GM18870 (cell line): ENCODE data around the gene ANO3.
"Not testable (repeated sequence)": the region's sequence is repeated elsewhere in the genome, so short reads cannot be mapped to it uniquely, and the experiment has no call there.

Source experiments
- ATAC-seq: cut with Tn5 transposase; IDR thresholded peaks from one replicate; pipeline ENCODE4 v1.9.1; 2021; ENCODE audit warnings: moderate library complexity; ENCODE audit not compliant: unreplicated experiment

The ANO3 gene

DNA sequence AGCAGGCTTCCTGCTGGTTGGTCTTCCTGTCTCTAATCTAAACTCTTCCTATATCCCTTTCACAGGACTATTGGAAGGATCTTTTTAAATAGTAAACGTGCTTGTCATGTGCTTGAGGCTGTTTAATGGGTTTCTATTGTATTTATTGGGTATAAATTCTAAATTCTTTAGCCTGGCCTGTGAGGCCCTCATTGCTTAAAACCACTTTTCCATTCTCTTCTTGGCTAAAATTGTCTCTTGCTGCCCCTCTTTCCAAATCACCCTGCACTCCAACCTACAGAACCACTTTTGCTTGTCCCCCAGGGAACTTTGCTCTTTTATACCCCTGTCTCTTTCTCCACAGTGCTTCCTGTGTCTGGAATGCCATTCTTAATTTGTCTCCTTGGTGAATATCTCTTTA, 286.5 kb downstream of the ANO3 start:
- no peak for ATAC-seq

DNA sequence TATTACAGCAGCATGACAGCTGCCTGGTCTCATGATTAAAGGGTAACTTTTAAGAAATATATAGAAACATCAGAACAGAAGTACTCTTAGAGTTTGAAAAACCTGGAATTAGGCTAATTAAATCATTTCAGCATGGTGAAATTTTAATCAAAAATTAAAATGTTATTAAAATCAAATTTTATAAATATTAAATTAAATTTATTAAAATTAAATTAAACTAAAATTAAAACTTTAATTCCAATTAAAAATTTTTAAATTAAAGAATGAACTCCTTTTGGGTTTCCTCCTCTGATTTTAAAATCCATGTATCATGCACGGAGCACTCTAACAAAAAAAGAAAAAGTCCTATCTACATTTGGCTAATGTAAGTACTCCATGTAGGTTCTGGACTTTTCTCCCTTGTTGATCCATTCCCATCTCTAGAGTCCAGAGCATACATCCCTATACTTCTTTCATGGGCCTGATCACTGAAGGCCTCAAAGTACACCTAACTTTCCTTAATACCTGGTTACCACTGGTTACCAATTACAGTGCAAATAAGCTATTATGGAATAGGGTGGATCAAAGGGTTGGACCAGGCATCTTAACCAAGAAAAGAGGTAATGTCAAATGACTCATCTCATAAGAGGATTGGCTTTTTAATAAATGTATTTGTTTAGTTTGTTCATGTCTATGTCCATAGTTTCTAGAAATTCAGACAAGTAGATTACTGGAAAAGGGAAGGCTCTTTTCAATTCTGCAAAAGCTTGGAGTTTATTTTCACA, 288.5 kb downstream of the ANO3 start:
- ATAC-seq: no peak

DNA sequence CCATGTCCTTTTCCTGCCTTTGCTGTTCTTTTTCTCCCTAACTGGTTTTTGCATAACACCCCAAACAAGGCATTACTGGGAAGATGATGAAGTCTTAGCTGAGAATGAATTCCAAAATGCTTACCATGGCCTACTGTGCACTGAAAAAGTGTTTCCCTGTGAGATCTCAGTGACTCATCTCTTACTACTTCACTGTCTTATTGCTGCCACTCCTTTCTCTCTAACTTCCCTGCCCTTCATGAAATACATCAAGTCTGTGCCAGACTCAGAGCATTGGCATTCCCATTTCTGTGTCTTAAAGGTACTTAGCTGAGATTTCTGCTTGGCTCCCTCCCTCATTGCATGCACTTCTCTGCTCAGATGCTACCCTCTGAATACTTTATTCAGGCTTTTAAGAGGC, 289.2 kb downstream of the ANO3 start:
- no peak for ATAC-seq

DNA sequence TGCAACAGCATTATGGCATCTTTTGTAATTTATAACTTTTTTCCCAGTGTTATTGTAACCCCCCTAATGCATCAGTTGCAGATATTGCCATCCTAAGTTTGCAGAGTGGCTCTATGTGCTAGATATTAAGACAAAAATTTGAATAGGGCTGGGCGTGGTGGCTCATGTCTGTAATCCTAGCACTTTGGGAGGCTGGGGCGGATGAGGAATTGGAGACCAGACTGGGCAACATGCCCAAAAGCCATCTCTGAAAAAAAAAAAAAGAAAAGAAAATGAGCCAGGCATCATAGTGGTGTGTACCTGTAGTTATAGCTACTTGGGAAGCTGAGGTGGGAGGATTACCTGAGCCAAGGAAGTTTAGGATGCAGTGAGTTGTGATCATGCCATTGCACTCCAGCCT, 290.3 kb downstream of the ANO3 start:
- no peak for ATAC-seq

DNA sequence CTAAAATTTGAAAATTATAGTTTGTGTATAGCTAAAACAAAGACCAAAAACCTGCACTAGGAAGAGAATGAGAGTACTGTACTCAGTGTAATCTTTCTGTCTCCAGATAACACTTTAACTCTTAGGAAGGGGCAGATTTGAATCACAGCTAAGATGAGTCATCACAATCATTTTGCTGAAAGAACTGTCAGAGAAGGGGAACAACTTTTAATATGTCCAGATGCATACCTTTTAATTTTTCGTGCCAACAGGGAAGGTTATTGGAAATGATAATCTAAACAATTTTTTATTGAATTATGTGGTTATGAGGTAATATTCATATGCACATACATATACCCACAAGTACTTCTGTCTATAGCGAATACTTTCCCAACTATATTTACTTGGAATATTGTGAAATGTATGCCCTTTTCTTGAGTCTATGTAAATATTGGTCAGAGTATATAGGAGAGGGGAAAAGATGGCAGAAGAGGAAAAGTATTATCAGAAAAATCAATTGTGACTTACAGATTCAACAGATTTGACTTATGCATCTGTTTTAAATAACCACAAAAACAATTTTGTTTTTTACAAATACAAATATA, 291.2 kb downstream of the ANO3 start:
- no peak for ATAC-seq

DNA sequence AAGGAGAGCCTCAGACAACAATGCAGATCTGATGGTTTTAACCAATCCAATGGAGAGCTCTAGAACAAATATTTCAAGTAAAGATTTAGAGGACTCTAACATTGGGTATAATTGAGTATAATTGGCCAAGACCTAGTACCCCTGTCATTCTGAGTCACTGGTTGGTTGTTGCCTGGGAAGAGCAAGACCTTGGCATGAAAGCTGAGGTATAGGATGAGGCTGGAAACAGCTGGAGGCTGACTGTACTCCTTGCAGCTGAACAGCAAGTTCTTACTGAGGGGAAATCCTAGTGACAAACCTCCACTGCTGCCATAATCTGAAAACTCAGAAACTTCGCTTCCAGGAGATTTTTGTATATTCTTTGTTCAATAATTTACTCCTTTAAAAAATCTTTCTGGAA, 294.4 kb downstream of the ANO3 start:
- ATAC-seq: no peak

DNA sequence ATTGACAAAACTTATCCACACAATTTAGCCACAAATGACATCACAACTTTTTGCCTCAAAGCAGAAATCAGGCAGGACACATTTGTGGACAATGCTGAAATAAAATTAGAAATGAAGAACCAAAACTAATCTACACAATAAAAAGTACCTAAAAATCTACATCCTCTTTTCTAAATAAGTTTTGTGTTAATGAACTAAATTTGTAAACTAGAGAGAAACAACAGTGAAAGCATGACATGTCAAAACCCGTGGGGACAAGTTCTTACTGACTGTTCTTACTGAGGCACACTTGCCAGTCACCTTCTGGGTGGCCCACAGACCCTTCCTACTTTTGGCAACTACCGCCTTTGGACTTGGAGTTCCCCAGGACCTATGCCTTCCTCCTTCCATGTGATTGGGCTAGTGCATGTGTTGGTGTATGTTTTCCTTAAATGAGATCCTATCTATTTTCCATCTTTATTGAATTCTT, 300.8 kb downstream of the ANO3 start:
- ATAC-seq: peak; percentile 69

DNA sequence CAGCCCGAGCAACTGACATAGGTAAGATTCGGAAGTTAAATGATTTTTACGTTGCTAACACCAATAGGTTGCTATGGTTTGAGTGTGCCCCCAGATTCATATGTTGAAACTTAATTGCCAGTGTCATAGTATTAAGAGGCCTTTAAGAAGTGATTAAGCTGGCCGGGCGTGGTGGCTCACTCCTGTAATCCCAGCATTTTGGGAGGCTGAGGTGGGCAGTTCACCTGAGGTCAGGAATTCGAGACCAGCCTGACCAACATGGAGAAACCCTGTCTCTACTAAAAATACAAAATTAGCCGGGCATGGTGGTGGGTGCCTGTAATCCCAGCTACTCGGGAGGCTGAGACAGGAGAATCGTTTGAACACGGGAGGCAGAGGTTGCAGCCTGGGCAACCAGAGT, 311.4 kb downstream of the ANO3 start:
- not testable (repeated sequence) for ATAC-seq

DNA sequence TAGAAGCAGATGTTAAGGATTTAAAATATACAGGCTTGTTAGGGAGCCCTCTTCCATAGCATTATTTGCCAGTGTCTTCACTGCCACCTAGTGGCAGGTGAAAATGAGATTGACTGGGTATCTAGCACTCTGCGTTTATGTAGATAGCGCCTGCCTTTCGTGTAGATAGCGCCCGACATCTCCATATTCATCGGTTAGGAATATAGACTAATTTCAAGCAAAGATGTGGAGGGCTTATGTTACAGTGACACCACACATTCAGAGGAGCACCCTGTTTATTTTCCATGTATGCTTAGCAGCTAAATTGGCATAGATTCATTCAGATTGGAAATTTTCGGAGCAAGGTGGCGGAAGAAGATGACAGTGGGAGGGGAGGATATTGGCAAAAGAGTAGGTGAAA, 318.0 kb downstream of the ANO3 start:
- peak; percentile 84 for ATAC-seq

DNA sequence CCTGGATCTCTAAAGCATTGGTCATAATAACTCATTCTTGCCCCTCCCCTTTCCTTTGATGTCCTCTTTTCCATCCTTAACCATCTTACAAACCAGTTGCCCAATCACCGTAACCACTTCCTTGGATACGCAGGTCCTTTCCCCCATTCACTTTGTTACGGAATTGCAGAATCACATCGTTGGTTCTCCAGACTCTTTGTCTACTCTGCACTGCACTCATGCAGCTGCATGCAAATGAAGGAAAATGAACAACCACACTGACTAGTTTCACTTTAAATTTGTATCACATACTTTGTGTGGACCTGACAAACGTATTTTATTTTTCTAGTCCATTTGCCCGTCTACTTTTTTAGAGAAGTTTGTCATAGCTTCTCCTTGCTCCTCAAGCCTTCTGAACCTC, 320.0 kb downstream of the ANO3 start:
- ATAC-seq: no peak

DNA sequence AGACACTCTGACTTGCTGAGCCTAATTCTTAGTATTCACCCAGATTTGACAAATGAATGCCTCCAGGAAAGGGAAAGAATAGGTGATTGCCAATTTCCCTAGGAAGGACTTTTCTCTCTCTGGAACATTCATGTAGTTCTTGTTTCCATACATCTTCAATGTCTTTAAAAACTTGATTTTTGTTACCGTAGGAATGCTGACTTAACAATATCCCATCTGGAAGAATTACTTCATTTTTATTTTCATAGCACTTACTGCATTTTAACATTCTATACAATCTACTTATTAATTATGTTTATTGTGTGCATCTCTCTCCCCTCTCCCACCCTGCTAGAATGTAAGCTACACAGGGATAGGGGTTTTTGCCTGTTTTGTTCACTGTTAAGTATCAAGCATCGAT, 323.4 kb downstream of the ANO3 start:
- no peak for ATAC-seq

DNA sequence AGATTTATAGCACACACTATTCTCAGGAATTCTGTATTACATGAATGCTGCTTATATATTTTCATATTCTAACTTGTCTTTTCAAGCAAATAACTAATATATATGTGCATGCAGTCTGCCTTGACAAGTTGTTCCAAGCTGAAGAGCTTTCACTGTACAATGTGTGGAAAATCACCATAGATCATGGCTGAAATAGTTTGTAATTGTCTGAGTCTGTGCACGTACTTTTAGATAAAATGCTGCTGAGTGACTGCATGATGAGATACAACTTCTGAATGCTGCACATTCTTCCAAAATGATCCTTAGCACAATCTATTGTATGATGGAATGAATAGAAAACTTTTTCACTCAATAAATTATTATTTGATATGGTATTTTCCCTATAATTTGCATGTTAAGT, 331.0 kb downstream of the ANO3 start:
- no peak for ATAC-seq

DNA sequence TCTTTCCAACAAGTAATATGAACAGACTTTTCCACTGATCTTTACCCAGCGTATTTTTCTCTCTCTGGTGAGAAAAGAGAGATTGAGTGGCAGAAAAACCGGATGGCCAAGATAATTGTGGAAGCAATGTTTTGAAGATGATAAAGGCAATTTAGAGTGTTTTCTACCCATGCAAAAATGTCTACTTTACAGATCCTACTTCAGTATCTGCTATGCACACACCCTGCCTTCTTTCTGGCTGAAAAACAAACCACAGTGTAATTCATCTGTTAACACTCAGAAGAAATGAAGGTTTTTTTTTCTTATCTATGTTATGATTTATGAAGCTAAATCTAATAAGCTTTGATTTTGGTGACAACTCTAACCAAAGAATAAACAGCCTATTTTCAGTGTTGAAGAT, 333.1 kb downstream of the ANO3 start:
- ATAC-seq: no peak

DNA sequence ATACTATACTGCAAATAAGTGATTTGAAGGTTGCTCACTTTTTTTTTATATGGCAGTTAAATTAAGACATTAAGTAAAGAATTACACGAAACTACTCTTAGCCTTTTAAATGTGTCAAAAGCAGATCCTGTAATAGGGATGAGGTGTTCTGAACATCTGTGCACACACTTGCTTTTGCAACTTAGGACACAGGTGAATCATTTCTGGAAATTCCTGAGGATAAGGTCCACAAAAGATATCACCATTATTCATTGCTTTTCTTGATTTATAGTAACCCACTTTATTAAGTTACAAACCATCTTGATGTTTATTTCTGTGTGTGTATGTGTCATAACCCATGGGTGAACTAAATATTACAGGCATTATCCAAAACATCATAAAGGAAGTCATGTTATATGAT, 334.0 kb downstream of the ANO3 start:
- no peak for ATAC-seq

DNA sequence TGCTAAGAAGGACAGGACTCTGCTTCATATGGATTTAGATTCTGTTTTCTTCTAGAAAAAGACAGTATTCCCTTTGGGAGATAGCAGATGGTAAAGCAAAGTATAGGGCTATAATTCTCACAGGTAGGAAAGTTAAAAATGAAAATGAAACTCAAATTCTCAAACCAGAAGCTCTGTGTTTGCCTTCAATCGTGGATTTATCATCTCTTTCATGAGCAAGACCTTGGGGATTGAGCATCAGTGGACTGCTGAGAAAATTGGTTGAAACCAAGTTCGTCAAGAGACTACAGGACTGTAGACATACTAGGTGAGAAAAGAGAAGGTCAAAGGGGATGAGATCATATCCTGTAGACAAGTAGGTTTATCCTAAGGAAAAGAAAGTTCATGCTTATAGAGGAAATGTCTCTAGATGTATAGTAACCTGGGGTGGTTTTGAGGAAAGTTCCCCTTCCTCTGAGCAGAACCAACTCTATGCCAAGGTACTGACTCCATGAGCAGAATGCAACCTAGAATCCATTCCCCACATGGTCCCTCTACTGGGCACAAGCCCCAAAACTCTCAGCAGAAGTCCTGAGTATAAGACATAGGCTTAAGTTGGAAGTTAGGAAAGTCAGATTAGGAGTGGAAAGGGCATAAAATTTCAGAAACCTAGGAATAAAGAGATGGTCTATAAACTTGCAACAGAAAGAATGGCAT, 343.5 kb downstream of the ANO3 start:
- ATAC-seq: peak; percentile 59

DNA sequence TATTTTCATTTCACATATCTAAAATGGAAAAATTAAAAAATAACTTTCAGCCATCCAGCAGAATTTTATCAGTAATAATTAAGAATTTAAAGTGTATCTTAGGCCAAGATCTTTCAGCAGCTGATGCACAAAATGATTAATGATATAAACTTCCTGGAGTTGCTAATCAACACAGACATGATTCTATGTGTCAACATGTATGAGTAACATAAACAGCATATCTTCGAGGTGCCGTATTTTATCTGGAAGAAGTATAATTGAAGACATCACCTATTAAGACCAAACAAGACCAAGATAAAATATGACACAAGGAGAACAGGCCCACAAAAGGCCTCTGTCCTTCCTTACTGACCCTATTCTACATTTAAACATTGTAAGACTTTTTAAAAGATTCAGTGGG, 344.7 kb downstream of the ANO3 start:
- no peak for ATAC-seq

DNA sequence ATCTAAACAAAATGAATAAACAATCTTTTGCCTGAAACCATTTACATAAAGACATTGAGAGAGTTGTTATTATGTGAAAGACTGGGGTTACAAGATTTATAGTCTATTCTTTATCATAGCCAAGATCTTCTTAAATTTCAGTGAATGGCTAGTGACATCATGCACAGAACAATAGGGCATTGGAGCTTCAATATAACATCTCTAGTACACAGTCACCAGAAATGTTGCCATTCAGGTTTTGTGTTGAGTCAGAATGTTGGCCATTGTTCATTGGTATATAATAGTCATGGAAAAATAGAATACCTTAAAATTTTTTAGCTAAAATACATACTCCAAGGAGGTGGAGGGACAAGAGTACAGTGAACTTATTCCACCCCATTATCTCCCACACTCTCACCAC, 345.6 kb downstream of the ANO3 start:
- ATAC-seq: no peak

DNA sequence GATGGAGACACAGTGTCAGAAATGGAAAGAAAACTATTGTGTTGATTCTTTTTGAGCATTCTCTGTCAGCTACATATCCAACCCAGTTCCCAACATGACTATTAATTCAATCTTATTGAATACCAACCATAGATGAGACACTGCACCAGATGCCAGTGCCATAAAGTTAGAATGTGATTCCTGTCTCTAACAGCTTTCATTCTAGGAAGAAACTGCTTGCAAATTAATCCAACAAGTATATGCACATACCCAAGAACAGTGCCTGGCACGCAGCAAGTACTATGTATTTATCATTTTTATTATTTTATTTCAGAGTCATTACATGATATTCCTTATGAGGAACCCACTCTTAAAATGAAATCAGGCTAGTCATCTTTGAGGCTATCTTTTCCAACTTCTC, 355.4 kb downstream of the ANO3 start:
- no peak for ATAC-seq

DNA sequence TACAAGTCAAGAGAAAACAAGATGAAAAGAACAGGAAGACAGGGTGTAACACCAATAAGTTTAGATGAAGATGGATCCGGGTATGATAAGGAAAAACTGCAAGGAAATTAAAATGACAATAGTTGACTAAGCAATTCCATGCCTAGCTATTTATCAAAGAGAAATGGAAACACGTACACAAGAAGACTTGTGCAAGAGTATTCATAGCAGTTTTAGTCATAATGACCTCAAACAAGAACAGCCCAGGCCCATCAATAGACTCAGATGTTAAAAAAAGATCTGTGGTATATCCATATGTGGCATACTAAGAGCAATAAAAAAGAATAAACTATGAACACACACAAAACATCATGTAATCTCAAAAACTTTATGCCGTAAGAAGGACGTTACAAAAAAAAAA, 356.8 kb downstream of the ANO3 start:
- ATAC-seq: no peak

DNA sequence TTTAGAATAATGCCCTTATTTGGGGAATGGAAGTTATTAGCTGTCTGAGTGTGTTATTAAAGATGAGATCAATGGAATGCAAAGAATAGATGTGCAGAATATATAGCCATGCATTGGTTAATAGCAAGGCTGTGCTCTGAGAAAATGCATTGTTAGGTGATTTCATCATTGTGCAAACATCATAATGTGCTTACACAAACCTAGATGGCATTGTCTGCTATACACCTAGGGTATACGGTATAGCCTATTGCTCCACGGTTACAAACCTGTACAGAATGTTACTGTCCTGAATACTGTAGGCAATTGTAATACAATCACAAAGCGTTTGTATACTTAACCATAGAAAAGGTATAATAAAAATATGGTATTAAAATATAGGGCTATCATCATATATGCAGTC, 364.4 kb downstream of the ANO3 start:
- ATAC-seq: no peak

DNA sequence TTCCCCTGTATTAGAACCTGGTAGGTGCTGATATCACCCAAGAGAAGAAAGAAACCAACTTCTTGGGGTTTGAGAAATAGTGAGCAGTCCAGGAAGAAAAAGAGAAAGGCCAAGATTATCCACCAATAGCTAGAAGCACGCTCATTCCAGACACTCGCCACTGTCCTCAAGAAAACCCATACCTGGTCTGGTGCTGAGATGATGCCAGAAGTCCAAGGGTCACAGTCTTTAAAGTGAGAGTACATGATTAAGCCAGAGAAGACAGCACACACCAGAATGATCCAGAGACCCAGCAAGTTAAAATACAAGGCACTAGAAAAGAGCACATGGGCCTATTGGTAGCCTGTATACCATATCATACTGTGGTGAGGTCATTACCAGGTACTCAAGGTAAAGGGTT, 366.3 kb downstream of the ANO3 start:
- no peak for ATAC-seq

DNA sequence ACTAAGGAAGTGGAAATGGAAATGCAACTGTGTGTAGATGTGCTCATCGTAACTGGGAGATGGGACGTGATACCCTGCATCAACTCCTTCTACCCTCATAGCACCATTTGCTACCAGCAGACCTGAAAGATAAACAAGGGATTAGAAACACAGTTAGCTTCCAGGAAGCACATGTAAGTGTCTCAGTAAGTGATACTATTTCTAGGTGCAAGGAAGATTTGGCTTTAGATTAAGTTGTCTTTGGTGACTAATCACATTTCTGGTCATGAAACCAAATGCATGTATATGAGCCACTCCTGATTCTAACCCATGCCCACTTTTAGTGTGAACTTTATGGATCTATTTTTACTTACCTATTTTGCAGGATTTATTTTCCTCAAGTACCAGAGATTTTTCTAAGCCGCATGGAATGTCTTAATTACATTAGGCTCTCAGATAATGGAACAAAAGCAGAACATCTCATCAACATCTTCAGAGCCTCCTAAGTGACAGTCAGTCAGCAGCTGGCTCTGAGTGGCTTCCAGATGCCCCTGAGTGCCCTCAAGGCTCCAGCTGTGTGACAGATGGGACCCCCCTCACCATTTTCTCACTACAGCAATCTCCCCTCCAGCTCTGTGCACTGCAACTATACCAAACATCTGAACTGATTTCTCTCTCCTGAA, 368.8 kb downstream of the ANO3 start:
- ATAC-seq: no peak
